GM19193 (cell line): ENCODE data around the gene PARVG.

Experiments
- POLR2A ChIP-seq: IDR thresholded peaks from 4 replicates; pipeline ENCODE4 v1.6.1; 2011; ENCODE audit not compliant: insufficient read depth, insufficient read length; ENCODE audit errors: extremely low read depth

The PARVG gene

GRCh38 chr22:44146088-44146861, 34.5 kb upstream of the PARVG start:
- TF ChIP-seq POLR2A: no peak

- TF ChIP-seq POLR2A: no peak
Measured at GRCh38 chr22:44147008-44147645, 33.6 kb upstream of the PARVG start.

- TF ChIP-seq POLR2A: no peak
Measured at GRCh38 chr22:44147821-44148574, 32.7 kb upstream of the PARVG start.

- no peak for TF ChIP-seq POLR2A
Measured at GRCh38 chr22:44151676-44152075, 29.0 kb upstream of the PARVG start.

- no peak for TF ChIP-seq POLR2A
Measured at GRCh38 chr22:44153710-44154109, 27.0 kb upstream of the PARVG start.

GRCh38 chr22:44154436-44154942, 26.2 kb upstream of the PARVG start:
- no peak for TF ChIP-seq POLR2A

GRCh38 chr22:44155115-44155514, 25.6 kb upstream of the PARVG start:
- no peak for TF ChIP-seq POLR2A

- TF ChIP-seq POLR2A: no peak
Measured at GRCh38 chr22:44157916-44158618, 22.7 kb upstream of the PARVG start.

GRCh38 chr22:44158816-44159215, 21.9 kb upstream of the PARVG start:
- TF ChIP-seq POLR2A: no peak

GRCh38 chr22:44159221-44159620, 21.5 kb upstream of the PARVG start:
- no peak for TF ChIP-seq POLR2A

- no peak for TF ChIP-seq POLR2A
Measured at GRCh38 chr22:44159811-44160210, 20.9 kb upstream of the PARVG start.

GRCh38 chr22:44160421-44160820, 20.3 kb upstream of the PARVG start:
- no peak for TF ChIP-seq POLR2A

GRCh38 chr22:44161673-44162072, 19.1 kb upstream of the PARVG start:
- TF ChIP-seq POLR2A: no peak

GRCh38 chr22:44162960-44163359, 17.8 kb upstream of the PARVG start:
- TF ChIP-seq POLR2A: no peak

GRCh38 chr22:44163536-44163935, 17.2 kb upstream of the PARVG start:
- no peak for TF ChIP-seq POLR2A
